ENCODE data around the gene KRTAP5-7.
"Not testable (repeated sequence)": the region's sequence is repeated elsewhere in the genome, so short reads cannot be mapped to it uniquely, and the experiment has no call there.

The KRTAP5-7 gene

DNA sequence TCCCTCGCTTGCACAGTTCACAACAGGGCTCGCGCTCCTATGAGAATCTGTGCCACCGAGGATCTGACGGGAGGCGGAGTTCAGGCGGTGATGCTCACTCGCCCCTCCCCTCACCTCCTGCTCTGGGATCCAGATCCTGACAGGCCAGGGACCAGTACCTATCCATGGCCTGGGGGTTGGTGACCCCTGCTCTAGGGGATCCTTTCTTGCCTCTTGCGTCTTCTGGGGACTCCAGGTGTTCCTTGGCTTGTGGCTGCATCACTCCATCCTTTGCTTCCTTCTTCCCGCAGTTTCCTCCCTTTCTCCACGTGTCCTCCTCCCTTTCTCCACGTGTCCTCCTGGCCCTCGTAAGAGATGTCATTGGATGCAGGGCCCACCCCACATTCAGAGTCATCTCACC lies 30.6 kb upstream of the KRTAP5-7 start:
- no peak for DNase-seq

GRCh38 chr11:71498091-71498490 lies 29.0 kb upstream of the KRTAP5-7 start:
- DNase-seq: no peak

DNA sequence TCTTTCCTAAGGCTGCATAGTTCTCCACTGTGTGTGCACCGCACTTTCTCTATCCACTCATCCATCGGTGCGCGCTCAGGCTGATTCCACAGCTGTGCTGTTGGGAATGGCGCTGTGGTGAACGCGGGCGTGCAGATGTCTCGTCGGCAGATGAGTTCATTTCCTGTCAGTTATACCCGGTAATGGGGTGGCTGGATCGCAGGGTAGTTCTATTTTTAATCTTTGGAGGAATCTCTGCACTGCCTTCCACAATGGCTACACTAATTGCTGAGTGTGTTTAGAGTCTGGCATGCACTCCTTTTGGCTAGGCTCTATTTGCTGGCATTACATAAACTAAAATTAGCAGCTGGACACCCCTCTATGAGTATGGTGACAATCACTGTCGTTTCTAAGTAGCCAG lies 27.9 kb upstream of the KRTAP5-7 start:
- DNase-seq: no peak

DNA sequence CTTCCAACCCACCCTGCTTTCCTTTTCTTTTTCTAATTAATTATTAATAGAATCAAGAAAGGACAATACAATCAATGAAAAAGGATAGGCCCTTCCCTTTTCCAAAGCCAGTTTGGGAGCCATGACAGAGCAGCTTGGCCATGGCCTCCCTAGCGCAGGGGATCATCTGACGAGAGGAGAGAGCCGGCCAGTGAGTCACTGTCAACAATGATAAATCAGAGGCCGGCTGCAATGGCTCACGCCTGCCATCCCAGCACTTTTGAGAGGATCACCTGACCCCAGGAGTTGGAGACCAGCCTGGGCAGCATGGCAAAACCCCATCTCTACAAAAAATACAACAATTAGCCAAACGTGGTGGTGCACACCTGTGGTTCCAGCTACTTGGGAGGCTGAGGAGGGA lies 27.5 kb upstream of the KRTAP5-7 start:
- DNase-seq: no peak

GRCh38 chr11:71500601-71501021 lies 26.5 kb upstream of the KRTAP5-7 start:
- no peak for DNase-seq

- DNase-seq: no peak
These were observed 25.7 kb upstream of the KRTAP5-7 start for GRCh38 chr11:71501071-71501985.

GRCh38 chr11:71502026-71502425 lies 25.0 kb upstream of the KRTAP5-7 start:
- no peak for DNase-seq

GRCh38 chr11:71502871-71503435 lies 24.1 kb upstream of the KRTAP5-7 start:
- DNase-seq: no peak

GRCh38 chr11:71504531-71504930 lies 22.5 kb upstream of the KRTAP5-7 start:
- no peak for DNase-seq

DNA sequence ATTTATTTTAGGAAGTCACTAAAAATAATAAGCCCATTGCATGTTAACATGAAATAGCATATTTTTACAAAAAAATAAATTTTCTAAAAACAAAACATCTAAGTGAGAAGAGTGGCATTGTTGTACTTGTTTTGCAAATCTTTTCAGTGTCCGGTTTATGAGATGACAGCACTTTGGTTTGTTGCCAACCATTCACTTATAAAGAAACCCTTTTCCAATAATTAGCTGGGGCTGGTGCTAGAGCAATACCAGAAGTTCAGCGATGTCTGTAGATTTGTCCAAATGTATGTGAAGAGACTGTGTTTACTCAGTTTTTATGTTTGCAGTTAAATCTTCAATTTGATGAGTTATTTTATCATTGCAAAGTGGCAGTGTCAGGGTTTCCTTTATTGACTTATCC lies 22.1 kb upstream of the KRTAP5-7 start:
- DNase-seq: no peak

- no peak for DNase-seq
These were observed 21.3 kb upstream of the KRTAP5-7 start for GRCh38 chr11:71505781-71506180.

DNA sequence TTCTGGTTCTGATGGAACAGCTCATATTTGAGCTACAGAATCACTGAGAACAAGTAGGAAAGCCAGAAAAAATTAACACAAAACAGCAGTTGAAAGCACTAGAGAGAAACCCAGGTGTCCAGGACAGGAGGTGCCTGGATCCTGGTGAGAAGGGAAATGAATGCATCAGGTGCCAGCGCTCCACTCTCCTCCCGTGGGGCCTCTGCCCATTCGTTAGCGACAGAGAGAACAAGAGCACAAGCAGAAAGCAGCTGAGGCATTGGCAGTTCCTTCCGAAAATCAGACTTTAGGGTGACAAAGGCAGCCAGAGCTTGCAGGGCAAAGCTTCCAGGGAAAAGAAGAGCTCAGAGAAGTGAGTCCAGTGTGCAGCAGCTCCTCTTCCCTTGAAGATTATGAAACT lies 20.0 kb upstream of the KRTAP5-7 start:
- DNase-seq: no peak

DNA sequence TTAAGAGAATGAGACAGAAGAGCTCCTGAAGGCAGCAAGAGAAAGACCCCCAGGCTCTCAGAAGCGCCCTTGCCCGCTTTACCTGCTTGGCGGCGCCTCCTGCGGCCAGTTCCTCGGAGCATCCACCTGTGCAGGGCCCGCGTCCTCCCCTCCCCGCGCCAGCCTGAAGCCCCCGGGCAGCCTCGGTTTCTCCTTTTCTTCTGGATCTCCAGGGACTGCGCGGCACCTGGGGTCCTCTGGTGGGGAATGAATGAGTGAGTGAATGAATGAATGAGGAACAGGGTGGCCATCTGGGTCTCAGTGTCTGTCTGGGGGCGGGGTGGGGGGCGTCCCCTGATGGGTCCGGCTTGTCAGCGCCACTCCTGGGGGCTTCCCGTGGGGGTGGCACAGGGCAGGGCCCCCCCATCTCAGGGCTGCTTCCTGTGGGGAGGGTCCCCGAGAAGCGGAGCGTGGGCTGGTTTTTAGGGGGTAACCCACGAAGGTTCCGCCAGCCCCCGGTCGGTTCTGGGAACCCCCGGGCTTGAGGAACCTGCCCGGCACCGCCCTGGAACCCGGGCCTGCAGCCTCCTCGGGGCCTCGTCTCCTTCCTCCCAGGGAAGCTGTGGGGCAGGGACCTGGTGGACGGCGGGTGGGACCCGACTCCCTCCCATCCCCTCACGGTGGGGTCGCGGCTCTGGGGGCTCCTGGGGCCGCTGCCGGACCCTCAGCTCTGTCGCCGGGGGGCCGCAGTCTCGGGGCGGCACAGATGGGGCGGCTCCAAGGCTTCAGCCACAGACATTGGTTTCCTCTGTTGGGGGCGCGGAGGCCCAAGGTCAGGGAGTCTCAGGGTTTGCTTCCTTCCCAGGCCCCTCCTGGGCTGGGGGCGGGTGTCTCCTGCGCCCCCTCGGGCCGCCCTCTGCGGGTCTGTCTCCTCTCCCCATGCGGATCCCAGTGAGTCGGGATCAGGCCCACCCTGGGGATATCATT lies 8.3 kb upstream of the KRTAP5-7 start:
- no peak for DNase-seq

DNA sequence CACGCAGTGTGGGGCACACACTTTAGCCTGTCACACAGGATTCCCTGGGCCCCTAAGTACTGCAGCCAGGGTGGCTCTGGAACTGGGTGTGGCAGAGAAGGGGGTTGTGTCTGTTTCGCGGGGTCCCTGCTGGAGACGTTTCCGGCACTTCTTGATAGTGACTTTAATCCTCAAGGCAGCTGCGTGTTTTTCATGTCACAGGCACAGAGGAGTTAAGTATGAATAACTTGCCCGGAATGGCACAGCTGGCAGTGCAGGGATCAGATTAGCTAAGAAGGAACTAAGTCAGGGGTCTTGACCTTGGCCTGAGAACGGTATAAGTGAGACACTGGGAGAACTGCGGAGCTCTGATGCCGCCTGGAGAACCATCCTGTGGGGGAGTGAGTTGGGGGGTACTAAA lies 7.5 kb upstream of the KRTAP5-7 start:
- DNase-seq: no peak

GRCh38 chr11:71525188-71525937 lies 1.7 kb upstream of the KRTAP5-7 start:
- DNase-seq: no peak

GRCh38 chr11:71525938-71526495 lies 1.1 kb upstream of the KRTAP5-7 start:
- DNase-seq: no peak

GRCh38 chr11:71527576-71528210 lies 626 bp downstream of the KRTAP5-7 start:
- no peak for DNase-seq

DNA sequence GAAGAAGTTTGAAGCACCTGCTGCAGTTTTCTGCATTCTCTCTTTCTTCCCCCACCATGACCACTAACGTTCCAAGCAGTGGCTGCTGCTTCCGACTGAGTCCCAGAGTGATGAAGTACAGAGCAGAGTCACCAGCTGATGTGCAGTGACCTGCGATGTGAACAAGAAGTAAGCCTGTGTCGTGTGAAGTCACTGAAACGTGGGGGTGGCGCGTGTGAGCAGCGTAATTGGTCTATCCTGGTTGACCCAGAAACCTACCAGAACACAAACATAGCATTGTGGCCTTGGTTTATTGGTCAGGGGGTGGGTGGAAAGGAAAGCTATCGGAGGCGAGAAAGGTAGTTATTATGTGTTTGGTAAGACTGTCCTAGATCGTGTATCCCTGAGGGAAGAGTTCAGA lies 3.5 kb downstream of the KRTAP5-7 start:
- no peak for DNase-seq

GRCh38 chr11:71532036-71532610 lies 5.1 kb downstream of the KRTAP5-7 start:
- DNase-seq: no peak

GRCh38 chr11:71534711-71535608 lies 7.9 kb downstream of the KRTAP5-7 start:
- not testable (repeated sequence) for DNase-seq
